ENCODE data around the gene DLG2.
"Not testable (repeated sequence)": the region's sequence is repeated elsewhere in the genome, so short reads cannot be mapped to it uniquely, and the experiment has no call there.

Gene DLG2

DNA sequence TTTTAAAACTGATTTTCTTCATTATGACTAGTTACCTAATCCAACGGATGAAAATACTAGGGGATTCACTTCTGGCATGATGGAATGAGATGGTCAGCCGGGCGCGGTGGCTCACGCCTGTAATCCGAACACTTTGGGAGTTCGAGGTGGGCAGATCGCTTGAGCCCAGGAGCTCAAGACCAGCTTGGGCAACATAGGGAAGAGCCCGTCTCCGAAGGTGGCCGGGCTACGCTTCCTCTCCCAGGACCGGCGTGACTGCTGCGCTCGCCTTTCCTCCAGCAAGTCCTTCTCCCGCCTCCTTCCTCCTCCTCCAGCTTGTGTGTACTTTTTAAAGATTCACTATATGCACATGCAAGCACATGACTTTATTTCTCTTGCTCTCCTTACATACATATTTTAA, 1835.6 kb downstream of the DLG2 start:
- DNase-seq = no peak

DNA sequence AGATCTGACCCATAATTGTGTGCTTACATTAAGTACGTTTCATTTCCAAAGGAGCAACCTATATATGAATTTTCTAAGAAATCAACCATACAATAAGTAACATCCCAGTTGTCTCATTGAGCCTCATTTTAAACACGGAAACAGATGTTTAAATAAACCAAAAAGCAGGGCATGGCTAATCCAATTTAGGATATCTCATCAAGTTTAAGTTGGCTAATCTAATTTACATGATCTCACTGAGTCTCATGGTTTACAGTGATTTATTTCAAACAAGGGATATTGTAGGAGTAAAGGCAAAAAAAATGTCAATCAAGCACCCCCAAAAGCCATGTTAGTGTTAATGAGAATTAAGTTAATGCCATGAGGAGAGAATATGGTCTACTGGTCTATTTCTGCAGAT, 1841.2 kb downstream of the DLG2 start:
- DNase-seq = no peak

DNA sequence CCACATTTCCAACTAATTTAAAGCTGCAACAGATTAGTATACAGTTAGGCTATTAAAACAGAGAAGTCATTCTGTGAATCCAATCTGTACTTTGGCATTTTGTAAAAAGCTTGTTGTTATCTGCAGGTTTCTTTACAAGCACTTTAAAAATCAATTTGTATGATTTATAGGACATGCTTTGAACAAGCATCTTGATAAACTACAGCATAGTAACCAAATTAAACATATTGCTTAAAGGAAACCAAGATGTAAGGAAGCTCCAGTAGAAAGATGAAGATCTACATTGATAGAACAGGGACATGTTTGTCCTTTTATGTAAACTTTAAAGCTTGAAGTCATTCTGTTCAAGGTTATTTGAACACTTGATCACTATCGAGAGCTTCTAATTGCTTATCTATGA, 1842.7 kb downstream of the DLG2 start:
- no peak for DNase-seq

DNA sequence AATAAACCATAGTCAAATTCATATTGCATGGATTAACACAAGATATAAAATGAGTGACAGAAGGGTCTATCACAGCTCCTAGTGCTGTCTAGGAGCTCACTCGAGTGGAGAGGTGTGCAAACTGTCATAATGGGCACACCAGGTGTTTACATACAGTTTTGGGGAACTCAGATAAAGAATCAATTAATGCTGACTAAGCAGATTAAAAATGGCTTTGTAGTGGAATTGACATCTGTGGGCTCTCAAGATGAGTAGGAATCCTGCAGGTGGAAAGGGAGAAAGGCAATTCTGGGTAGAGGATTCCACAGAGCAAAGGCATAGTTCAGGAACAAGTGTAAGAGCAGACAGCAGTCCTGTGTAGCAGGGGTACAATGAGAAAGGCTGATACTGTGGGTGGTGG, 1844.8 kb downstream of the DLG2 start:
- no peak for DNase-seq

DNA sequence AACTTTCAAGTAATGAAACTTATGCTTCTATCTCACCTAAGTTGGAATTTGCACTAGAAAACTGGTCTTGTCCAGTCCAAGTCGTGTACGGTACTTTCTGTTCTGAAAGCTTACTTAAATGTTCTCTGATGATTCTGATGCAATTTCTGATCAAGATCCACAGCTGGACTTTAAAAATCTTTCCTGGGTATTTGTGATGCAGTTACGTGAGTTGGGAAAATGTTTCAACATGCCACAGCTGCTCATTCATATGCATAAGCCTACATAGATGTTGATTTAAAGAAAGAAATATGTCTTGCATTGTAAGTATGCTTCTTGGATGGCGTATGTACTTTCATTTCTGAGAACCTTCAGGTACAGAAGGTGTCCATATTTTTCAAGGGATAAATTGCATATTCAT, 1847.3 kb downstream of the DLG2 start:
- no peak for DNase-seq

DNA sequence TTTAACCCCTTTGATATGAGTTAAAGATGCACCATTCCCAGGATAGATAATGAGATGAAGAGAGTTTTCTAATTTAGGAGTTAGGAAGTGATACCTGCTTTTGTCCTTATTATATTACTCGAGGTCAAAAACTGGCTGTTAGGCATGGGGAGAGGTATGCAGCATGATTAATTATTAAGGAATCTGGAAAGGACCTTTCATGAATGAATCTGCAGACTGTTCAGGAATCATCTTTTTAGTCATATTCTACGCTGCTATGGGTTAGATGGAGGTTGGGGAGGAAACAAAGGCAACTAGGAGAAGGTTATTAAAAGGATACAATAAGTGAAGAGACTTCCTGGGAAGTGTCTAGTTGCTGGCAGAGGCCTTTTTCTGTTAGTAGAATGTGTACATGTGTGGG, 1848.5 kb downstream of the DLG2 start:
- DNase-seq = no peak

DNA sequence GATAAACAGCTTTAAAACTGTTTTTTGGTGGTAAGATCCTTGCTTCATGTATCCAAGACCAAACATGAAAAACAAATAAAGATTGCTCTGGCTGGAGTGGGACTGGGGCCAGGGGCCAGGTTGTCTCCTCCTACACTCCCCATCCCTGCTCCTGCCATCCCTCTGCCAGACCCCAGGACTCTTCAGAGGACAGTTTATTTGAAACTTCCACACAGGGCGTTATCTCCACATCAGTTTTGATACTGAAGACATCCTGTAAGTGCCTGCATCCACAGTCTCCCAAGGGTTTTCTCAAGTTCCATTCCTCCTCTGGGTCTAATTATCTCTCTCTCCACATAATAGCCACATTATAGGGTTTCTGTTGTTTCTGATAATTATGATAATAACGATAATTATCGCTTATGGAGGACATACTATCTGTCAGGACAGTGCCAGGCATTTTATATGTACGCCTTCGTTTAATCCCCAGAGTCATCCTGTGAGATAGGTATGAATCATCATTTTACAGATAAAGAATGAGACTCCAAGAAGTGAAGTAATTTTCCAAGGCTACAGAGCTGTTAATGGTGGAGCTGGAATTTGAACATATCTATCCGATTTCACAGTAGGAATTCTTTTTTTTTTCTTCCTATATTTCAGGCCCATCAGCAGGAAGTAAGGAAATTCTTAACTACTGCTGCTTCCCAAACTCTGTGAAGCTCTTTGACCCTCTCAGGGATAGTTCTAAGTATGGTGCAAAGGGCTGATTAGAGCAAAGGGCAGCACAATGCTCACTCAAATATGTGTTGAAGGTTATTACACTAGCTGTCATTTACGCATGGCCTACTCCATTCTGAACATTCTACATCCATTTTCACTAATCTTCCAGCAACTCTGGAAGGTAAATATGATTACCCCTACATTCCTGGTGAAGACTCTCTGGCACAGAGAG, 1852.9 kb downstream of the DLG2 start:
- no peak for DNase-seq

DNA sequence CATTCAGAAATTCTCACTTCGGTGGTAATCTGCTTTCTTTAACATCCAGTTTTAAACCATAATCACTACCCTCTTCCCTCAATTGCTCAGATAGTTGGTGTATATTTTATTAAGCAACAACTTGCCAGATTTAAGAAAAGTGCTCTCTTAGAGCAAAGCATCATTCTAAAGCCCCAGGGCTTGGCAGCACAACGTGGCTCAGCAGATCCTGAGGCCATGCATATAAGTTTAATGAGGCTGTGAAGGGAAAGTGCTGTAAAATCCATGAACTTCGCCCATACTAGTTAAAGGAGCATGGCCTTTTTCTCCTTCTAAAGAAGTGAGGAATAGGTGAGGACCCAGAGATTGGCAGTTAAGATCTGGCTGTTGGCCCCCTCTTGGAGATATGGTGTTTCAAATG, 1858.7 kb downstream of the DLG2 start:
- DNase-seq = no peak

DNA sequence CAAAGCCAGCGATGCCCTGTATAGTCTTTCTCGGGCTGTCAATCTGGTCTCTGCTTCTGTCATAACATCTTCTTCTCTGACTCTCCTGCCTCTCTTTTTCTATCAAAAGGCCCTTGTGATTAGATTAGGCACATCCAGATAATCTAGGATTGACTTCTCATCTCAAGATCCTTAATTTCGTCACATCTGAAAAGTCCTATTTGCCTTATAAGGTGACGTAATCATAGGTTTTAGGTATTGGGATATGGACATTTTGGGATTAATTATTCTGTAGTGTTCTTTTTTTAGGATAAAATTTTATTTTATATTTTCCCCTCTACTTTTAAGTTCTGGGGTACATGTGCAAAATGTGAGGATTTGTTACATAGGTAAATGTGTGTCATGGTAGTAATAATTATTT, 1860.2 kb downstream of the DLG2 start:
- DNase-seq = no peak

DNA sequence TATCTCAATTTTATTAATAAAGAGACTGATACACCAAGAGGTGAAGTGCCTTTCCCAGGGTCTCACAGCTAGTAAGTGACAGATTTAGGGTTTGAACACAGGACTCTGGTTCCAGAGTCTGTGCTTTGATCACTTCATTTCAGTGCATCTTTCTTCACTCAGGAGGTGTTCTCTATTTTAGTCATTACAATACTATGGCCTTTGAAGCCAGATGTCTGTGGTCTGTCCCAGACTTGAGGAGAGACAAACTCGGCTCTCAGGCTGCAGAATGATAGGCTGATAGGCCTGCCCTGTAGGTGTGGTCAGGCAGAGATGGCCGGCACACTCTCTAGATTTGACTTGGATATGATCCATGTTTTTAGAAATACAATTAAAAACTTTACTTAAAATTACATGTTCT, 1862.5 kb downstream of the DLG2 start:
- no peak for DNase-seq

DNA sequence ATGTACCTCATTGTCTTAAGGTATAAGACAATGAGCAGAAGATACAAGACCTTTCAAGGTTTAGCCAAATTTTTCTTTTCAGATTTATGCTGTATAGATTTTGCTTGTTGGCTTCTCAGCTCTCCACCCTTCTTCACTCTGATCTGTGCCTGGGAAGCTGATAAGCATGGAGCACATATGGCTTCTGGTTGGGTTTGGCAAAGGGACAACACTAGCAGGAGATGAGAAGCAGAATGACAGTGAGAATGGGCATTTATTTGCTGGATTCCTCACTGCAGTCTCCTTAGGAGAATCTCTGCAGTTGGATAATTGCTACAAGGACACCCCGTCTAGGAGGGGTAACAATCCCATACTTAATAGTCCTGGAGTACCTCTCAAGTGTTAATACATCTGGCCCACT, 1866.2 kb downstream of the DLG2 start:
- DNase-seq = no peak

DNA sequence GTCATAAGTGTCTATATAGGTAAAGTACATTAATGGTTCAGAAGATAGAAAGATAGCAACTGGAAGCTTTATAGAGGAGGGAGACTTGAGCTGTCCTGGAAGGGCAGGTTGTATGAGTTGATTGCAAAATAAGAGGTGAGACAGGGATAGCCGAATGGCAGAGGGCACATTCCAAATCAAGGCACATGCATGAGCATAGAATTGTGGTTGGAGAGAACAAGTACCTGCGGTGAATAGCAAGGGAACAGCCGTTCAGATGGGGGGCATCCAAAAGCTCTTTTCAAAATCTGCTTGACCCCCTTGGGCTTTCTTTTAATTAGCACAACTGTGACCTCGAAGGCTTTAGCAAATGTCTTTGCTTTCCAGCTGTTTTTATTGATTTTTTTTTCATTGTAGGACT, 1868.0 kb downstream of the DLG2 start:
- no peak for DNase-seq

DNA sequence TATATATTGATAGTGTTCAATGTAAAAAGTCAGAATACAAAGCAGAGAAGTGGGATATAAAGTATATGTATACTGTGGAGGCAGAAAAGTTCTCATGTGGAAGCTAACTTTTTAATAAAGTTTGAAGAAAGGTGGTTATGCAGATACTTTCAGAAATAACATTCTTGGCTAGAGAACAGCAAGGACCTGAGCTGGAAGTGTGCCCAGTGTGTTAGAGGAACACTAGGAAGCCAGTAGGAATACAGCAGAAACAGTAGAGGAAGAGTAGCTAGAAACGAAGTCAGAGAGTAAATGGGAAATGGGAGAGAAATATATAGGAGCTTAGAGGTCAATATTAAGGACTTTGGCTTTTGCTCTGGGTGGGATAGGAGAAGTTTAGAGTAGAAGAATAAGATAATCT, 1876.1 kb downstream of the DLG2 start:
- no peak for DNase-seq

DNA sequence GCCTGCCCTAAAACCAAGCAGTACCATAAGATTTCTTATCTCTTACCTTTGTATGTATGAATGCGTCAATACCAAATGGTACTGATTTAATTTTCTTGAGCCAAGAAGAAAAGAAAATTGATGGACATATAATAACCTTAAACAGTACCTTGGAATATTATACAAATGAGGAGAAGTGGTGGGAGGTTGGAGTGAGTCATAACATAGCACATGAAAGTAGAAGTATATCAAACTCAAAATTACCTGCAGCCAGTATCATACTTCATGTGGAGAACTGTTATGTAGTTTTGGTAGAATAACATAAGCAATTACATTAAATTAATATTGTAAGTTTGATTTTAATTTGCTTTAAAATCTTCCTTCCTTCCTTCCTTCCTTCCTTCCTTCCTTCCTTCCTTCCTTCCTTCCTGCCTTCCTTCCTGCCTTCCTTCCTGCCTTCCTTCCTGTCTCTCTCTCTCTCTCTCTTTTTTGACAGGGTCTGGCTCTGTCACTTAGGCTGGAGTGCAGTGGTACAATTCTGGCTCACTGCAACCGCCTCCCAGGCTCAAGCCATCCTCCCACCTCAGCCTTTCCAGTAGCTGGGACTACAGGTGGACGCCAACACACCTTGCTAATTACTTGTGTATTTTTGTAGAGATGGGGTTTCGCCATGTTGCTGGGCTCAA, 1880.1 kb downstream of the DLG2 start:
- DNase-seq = no peak

DNA sequence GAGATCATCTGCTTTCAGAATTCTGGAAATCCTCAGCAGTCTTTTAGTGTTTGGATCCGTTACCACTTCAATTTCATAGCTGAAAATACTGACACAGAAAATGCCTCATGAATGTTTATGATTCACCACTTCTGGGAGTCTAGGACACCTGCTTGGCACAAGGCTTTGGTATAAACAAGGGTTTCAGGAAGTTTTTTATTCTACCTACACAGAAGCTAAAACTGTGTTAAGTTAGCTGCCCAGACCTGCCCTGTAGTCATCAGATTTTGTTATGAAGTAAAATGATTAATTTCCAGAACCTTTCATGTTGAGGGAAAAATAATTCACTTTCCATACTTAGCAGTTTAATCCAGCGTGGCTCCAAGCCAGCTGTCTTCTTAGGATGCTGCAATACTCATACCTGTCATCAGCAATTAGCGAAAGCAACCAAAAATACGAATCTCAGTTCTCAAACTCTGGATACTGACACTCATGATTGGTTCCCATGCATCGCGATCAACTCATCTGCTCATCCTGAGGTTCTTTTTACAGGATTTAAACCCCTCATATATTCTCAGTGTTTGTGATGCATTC, 1882.4 kb downstream of the DLG2 start:
- DNase-seq = no peak

DNA sequence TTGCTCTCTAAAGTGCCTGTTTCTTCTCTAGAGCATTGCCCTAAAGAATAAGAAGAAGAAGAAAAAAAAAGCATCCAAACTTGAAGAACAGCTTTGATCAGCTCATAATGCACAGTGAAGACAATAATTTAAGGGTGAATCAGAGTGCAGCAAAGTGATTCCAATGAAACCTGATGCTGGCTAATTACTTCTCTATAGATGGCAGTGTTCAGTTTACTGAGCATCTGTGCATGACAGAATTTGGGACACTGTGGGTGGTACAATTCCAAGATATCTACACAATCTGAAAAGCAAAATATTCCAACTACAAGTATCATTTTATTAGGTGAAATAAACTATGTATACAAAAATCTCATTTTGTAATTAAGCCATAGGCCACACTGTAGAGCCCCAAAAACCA, 1890.5 kb downstream of the DLG2 start:
- no peak for DNase-seq

DNA sequence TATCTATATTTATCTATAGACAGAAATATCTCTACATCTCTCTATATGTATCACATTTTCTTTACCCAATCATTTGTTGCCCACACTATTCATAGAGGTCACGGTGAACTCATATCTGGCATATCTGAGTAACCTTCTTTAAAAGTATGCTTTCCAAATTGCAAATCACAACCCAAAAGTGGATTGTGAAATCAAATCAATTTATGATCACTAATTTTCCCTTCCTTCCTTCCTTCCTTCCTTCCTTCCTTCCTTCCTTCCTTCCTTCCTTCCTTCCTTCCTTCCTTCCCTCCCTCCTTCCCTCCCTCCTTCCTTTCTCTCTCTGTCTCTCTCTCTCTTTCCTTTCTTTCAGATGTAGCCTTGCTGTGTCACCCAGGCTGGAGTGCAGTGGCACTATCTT, 1893.0 kb downstream of the DLG2 start:
- no peak for DNase-seq

DNA sequence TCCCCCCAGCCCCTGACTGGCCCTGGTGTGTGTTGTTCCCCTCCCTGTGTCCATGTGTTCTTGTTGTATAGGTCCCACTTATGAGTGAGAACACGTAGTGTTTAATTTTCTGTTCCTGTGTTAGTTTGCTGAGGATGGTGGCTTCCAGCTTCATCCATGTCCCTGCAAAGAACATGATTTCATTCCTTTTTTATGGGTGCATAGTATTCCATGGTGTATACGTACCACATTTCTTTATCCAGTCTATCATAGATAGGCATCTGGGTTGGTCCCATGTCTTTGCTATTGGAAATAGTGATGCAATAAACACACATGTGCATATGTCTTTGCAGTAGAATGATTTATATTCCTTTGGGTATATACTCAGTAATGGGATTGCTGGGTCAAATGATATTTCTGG, 1895.9 kb downstream of the DLG2 start:
- DNase-seq = not testable (repeated sequence)

DNA sequence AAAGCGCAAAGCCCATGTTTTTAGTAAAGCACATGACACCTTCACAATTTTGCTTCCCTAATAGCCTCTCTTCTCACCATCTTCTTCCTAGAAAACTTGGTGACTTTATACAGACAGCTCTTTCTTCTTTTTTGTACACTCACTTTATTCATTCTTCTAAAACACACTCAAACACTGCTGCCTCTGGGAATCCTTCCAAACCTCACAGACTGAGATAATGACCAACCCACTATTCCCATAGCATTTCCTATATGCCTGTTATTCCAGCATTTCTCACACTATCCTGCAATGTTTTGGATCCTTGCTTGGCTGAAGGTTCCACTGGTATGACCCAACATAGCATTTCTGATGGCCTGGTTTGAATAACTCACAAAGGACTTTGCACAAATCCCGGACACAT, 1898.9 kb downstream of the DLG2 start:
- no peak for DNase-seq

DNA sequence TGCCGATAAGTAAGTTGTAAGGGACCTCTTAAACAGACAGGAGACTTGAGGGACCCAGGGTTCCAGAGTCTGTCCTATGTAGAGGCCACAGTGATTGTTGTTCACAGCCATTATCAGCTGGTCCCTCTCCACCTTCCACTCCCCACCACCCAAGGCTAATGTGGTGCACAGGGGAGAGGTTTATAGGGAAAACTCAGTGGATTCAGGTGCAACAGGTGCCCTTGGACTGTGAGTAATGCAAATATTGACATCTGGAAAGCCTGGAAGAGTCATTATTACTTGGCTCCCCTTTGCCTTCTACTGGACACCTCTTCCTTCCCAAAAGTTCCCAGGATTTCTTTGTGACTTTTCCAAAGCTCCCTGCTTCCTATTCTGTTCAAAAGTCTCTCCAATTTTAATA, 1899.9 kb downstream of the DLG2 start:
- DNase-seq = no peak

DNA sequence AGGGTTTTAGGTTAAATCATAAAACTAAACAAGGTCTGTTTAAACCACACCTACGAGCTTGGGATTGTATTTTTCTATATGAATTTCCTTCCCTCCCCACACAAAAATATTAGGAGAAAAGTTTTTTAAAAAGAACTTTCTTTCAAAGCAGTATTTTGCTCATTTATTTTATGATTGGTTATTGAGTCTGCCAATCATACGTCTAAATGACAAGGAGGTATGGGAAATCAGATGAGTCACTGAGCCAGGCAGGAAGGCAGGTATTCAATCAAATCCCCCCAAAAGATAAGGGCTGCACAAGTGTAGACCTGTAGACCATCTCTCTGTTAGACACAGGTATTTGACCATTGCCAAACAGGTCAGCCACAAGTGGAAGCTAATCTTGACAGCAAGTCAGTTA, 1900.8 kb downstream of the DLG2 start:
- no peak for DNase-seq

DNA sequence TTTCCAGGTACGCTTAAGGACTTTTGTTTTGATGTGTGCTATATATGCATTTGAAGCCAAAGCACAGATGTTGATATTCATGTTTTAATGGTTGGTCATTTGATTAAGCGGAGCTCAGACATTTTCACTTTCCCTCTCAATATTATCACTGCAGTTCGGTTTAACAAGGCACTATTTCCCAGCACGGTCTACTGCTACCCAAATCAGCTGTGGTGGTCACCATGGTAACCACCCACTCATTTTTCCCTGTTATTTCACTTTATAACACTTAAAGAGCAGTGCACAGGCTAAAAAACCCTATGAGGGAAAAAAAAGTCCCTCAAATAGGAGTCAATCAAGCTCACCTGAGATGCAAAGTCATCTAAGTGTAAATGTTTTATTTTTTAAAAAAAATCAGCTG, 1901.4 kb downstream of the DLG2 start:
- DNase-seq = no peak

DNA sequence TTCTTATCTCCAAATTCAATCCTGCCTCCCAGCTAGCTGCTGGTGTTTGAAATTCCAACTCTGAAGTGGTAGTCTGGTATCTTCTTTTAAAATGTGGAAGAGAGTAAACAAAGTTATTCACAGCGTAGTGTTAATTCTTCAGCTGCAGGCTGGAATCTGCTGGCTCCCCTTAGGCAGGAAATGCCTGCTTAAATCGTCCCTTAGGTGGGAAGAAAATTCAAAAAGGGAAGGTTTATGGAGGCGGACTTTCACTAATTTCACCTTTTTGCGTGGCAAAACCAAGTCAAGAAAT, 1901.9 kb downstream of the DLG2 start:
- DNase-seq = no peak

DNA sequence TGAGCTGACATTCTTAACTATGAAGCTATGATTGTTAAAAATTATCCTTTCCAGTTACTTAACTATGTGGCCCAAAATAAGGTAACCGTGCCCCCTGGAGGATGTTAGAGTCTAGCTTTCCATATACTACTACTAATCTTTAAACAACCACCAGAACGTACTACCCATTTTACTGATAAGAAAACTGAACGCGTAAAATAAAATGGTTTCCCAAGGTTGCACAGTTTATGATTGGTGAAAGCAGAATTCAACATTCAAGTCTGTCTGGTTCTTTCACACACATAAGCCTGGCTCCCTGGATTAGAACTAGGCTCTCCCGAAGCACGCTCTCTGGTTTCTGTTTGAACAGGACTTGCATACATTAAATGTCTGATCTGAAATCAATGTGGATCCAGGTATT, 1903.1 kb downstream of the DLG2 start:
- no peak for DNase-seq

All from effector CD4-positive, alpha-beta T cell (primary cell).